HepG2 (cell line): ENCODE results near the gene SWI5. TPM values are rescaled to one million over a fixed set of nuclear protein-coding genes. Genes with fewer than 3 reads are reported as not detected.

ENCODE experiments used
- CC2D1A ChIP-seq: sonication (generic); formaldehyde crosslinking; IDR thresholded peaks from 2 replicates; pipeline ENCODE4 v1.8.1; 2023; ENCODE audit warnings: mild to moderate bottlenecking, missing genetic modification reagents
- CREM ChIP-seq, 2 experiments: sonication (generic) in 1 of 2; formaldehyde crosslinking in 1 of 2; IDR thresholded peaks; 2 replicates each; pipeline versions ENCODE4 v1.4.0 to v1.6.1; 2016 to 2020; ENCODE audit warnings: antibody characterized with exemption in 1 of 2, mild to moderate bottlenecking in 1 of 2, missing genetic modification reagents in 1 of 2
- HNRNPUL1 ChIP-seq: fragments of 200-400 bp; formaldehyde crosslinking; IDR thresholded peaks from 2 replicates; pipeline ENCODE4 v1.6.1; 2017; ENCODE audit warnings: low read depth, mild to moderate bottlenecking, low read length, moderate library complexity
- KMT2B ChIP-seq: IDR thresholded peaks from 2 replicates; pipeline ENCODE4 v1.6.1; 2016; ENCODE audit warnings: missing genetic modification reagents, missing compliant biosample characterization
- MATR3 ChIP-seq: sonication (generic); formaldehyde crosslinking; IDR thresholded peaks from 2 replicates; pipeline ENCODE4 v1.4.0; 2020; ENCODE audit warnings: missing genetic modification reagents
- PTBP1 ChIP-seq: fragments of 200-400 bp; formaldehyde crosslinking; IDR thresholded peaks from 2 replicates; pipeline ENCODE4 v1.6.1; 2018; ENCODE audit warnings: low read length, low read depth; ENCODE audit not compliant: poor library complexity, severe bottlenecking
- TCF7L2 ChIP-seq: IDR thresholded peaks from 2 replicates; pipeline ENCODE4 v1.6.1; 2011; ENCODE audit warnings: mild to moderate bottlenecking, low read depth, low read length, moderate library complexity
- ZFX ChIP-seq: sonication (generic); formaldehyde crosslinking; IDR thresholded peaks from 2 replicates; pipeline ENCODE4 v1.4.0; 2020; ENCODE audit warnings: mild to moderate bottlenecking, low read depth, missing genetic modification reagents, moderate library complexity
- ZNF235 ChIP-seq: sonication (generic); formaldehyde crosslinking; IDR thresholded peaks from 2 replicates; pipeline ENCODE4 v1.8.1; 2023; ENCODE audit warnings: mild to moderate bottlenecking, missing genetic modification reagents, borderline replicate concordance
- ZNF280D ChIP-seq: sonication (generic); formaldehyde crosslinking; IDR thresholded peaks from 2 replicates; pipeline ENCODE4 v1.5.1; 2020; ENCODE audit warnings: mild to moderate bottlenecking, missing genetic modification reagents
- ZNF335 ChIP-seq: sonication (generic); formaldehyde crosslinking; IDR thresholded peaks from 2 replicates; pipeline ENCODE4 v1.4.0; 2020; ENCODE audit warnings: missing genetic modification reagents
- ZNF432 ChIP-seq: sonication (generic); formaldehyde crosslinking; IDR thresholded peaks from 2 replicates; pipeline ENCODE4 v1.5.0; 2020; ENCODE audit warnings: missing genetic modification reagents, mild to moderate bottlenecking, borderline replicate concordance
- ZNF556 ChIP-seq: sonication (generic); formaldehyde crosslinking; IDR thresholded peaks from 2 replicates; pipeline ENCODE4 v1.4.0; 2020; ENCODE audit warnings: mild to moderate bottlenecking, missing genetic modification reagents, borderline replicate concordance
- ZNF558 ChIP-seq: sonication (generic); formaldehyde crosslinking; IDR thresholded peaks from 2 replicates; pipeline ENCODE4 v1.9.0; 2022; ENCODE audit warnings: mild to moderate bottlenecking, missing genetic modification reagents, borderline replicate concordance
- ZNF709 ChIP-seq: sonication (generic); formaldehyde crosslinking; IDR thresholded peaks from 2 replicates; pipeline ENCODE4 v1.5.0; 2020; ENCODE audit warnings: mild to moderate bottlenecking, missing genetic modification reagents
- polyA plus RNA-seq, 8 experiments: library from polyadenylated mRNA; depleted of rRNA in 3 of 8; stranded (reverse) in 7 of 8; unstranded in 1 of 8; fragments of >200 nt; fragmentation: Illumina TruSeq in 4 of 8; extraction: Trizol in 4 of 8; gene quantifications; 2 replicates each; pipeline versions ENCODE4 v1.2.1 to v1.2.3, GENCODE V29; 2011 to 2016; ENCODE audit warnings: low read depth in 4 of 8, missing spikeins in 1 of 8, mixed read lengths in 1 of 8; ENCODE audit not compliant: insufficient read depth in 1 of 8
- total RNA-seq, 5 experiments: library from RNA; depleted of rRNA; stranded (reverse); fragments of >200 nt; fragmentation: Illumina TruSeq; extraction: Trizol; gene quantifications; 2 replicates each; pipeline ENCODE4 v1.2.3, GENCODE V29; 2016; ENCODE audit warnings: low read depth in 1 of 5
- TF ChIP-seq, protein P1 (sequence below): sonication (generic); formaldehyde crosslinking; IDR thresholded peaks from 2 replicates; pipeline ENCODE4 v1.4.0; 2020; ENCODE audit warnings: missing genetic modification reagents, borderline replicate concordance
- TF ChIP-seq, protein P2 (sequence below): IDR thresholded peaks from 2 replicates; pipeline ENCODE4 v1.6.1; 2016; ENCODE audit warnings: mild to moderate bottlenecking

SWI5 gene
- total and polyA plus RNA-seq, 2 of the 13 experiments (the other 11 are each of a cell fraction or from before 2014, with no cell fraction given) = 39.2 to 41.0 TPM

DNA sequence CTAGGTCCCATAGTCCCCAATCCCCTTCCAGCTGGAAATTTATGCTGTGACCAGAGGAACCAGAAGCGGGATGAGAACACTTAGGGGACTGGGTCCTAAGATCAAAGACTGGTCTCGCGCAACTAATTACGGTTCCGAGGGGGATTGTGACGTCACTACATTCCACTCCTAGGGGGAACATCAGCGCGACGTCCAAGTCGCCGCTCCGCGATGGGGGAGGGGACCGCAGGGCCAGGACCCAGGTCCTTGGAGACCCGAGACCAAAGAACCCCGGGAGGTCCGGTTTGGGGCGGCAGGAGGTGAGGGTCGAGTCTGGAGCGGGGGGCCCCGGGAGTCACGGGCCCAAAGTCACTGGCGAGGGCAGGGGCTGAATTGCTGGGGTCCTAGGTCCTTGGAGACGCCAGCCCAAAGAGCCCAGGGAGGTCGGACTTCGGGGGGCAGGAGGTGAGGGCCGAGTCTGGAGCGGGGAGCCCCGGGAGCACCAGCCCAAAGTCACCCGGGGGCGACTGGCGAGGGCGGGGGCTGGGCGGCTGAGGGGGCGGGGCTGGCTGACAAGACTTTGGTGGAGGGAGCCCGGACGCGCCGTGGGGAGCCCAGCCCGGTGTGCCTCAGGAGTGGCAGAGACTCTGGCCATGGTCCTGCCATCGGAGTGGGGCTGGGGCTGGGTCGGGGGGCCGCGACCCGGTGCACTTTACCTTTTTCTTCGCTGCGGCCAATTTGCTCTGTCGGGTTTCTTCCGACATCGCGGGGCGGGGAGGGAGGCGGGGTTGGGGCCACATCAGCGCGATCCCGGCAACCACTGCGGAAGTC, 673 bp upstream of the SWI5 start, which contains the start of gene GOLGA2 (continued):
- TF ChIP-seq, protein P1, sequence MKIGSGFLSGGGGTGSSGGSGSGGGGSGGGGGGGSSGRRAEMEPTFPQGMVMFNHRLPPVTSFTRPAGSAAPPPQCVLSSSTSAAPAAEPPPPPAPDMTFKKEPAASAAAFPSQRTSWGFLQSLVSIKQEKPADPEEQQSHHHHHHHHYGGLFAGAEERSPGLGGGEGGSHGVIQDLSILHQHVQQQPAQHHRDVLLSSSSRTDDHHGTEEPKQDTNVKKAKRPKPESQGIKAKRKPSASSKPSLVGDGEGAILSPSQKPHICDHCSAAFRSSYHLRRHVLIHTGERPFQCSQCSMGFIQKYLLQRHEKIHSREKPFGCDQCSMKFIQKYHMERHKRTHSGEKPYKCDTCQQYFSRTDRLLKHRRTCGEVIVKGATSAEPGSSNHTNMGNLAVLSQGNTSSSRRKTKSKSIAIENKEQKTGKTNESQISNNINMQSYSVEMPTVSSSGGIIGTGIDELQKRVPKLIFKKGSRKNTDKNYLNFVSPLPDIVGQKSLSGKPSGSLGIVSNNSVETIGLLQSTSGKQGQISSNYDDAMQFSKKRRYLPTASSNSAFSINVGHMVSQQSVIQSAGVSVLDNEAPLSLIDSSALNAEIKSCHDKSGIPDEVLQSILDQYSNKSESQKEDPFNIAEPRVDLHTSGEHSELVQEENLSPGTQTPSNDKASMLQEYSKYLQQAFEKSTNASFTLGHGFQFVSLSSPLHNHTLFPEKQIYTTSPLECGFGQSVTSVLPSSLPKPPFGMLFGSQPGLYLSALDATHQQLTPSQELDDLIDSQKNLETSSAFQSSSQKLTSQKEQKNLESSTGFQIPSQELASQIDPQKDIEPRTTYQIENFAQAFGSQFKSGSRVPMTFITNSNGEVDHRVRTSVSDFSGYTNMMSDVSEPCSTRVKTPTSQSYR (CRISPR knock-in tag) = peak; percentile 71
- no peak for TF ChIP-seq ZNF432 (CRISPR knock-in tag)
- no peak for TF ChIP-seq ZNF235 (CRISPR knock-in tag)
- no peak for TF ChIP-seq HNRNPUL1
- TF ChIP-seq ZNF335 (CRISPR knock-in tag) = no peak
- no peak for TF ChIP-seq CC2D1A
- TF ChIP-seq TCF7L2 = no peak
- no peak for TF ChIP-seq ZNF556
- TF ChIP-seq ZFX = 0 out of 2 replicates have a peak, but pooled peaks have one; percentile 9
- TF ChIP-seq KMT2B (CRISPR knock-in tag) = no peak
- peak; percentile 51 for TF ChIP-seq PTBP1
- TF ChIP-seq ZNF709 (CRISPR knock-in tag) = no peak
- TF ChIP-seq MATR3 (CRISPR knock-in tag) = no peak
- TF ChIP-seq CREM (IDR thresholded peaks at IDR 0.05) = peak; percentile 75; the same call in 1 of the 2 replicates
- TF ChIP-seq CREM (CRISPR knock-in tag; IDR thresholded peaks at IDR 0.05) = no peak
- TF ChIP-seq, protein P2, sequence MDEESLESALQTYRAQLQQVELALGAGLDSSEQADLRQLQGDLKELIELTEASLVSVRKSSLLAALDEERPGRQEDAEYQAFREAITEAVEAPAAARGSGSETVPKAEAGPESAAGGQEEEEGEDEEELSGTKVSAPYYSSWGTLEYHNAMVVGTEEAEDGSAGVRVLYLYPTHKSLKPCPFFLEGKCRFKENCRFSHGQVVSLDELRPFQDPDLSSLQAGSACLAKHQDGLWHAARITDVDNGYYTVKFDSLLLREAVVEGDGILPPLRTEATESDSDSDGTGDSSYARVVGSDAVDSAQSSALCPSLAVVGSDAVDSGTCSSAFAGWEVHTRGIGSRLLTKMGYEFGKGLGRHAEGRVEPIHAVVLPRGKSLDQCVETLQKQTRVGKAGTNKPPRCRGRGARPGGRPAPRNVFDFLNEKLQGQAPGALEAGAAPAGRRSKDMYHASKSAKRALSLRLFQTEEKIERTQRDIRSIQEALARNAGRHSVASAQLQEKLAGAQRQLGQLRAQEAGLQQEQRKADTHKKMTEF (CRISPR knock-in tag) = peak; percentile 12; the same call in 1 of the 2 replicates
- TF ChIP-seq ZNF558 (CRISPR knock-in tag) = 0 out of 2 replicates have a peak, but pooled peaks have one; percentile 5
- 0 out of 2 replicates have a peak, but pooled peaks have one; percentile 4 for TF ChIP-seq ZNF280D (CRISPR knock-in tag)
